Duodenal mucosa (tissue), 2 donors: ENCODE data around the gene SOWAHA.

Source experiments
- H3K27ac ChIP-seq: one replicate; pipeline ENCODE4 v1.7.0; 2013; ENCODE audit warnings: low read depth, low read length
- H3K27me3 ChIP-seq, 2 donors: one replicate each; pipeline ENCODE4 v1.7.0; 2013; ENCODE audit warnings: low read length in 2 of 2, control low read depth in 1 of 2; ENCODE audit not compliant: insufficient read depth in 2 of 2, control insufficient read depth in 1 of 2
- H3K36me3 ChIP-seq, 2 donors: one replicate each; pipeline ENCODE4 v1.7.0; 2013; ENCODE audit warnings: low read length in 2 of 2, control low read depth in 1 of 2; ENCODE audit not compliant: insufficient read depth in 2 of 2, control insufficient read depth in 1 of 2
- H3K4me1 ChIP-seq, 2 donors: one replicate each; pipeline ENCODE4 v1.7.0; 2013; ENCODE audit warnings: low read length in 2 of 2, control low read depth in 1 of 2; ENCODE audit not compliant: insufficient read depth in 2 of 2, control insufficient read depth in 1 of 2
- H3K4me3 ChIP-seq, 2 donors: one replicate each; pipeline ENCODE4 v1.7.0; 2013; ENCODE audit warnings: low read length in 2 of 2, low read depth in 1 of 2
- H3K9ac ChIP-seq, 2 donors: one replicate each; pipeline ENCODE4 v1.7.0; 2013; ENCODE audit warnings: low read length in 2 of 2, low read depth in 1 of 2
- H3K9me3 ChIP-seq, 2 donors: one replicate each; pipeline ENCODE4 v1.7.0; 2013; ENCODE audit warnings: low read length in 2 of 2, control low read depth in 1 of 2; ENCODE audit not compliant: control insufficient read depth in 1 of 2

The SOWAHA gene

GRCh38 chr5:132865668-132866341 is 52.7 kb downstream of the SOWAHA start:
- peak overlapping the region; percentile 90 to 94 for H3K4me3 ChIP-seq
- peak overlapping the region; percentile 82 for H3K27ac ChIP-seq
- no peaks in the 10 kb centered on the region for H3K27me3 ChIP-seq
- peaks cover 15 to 25% of the 10 kb centered on the region in 2 donors for H3K36me3 ChIP-seq
- no peaks in the 10 kb centered on the region for H3K9me3 ChIP-seq
- H3K4me1 ChIP-seq: peaks cover 13 to 17% of the 10 kb centered on the region in 2 donors
- H3K9ac ChIP-seq: peak overlapping the region; percentile 98 to 100
